ENCODE measurements around the gene RIMKLA. TPM values are rescaled to one million over a fixed set of nuclear protein-coding genes. Genes with fewer than 3 reads are reported as not detected.

RIMKLA gene
- total RNA-seq, 2 experiments from 2014 or later, result not detected

- CTCF ChIA-PET (ENCODE audit: unreplicated experiment), result no interaction called here
- H3K27ac ChIP-seq (ENCODE audit: low read depth, low read length, poor library complexity, severe bottlenecking), result no peak within 1 kb of the TSS
- peak within 1 kb of the TSS; percentile 65 for H3K4me3 ChIP-seq (ENCODE audit: low read depth, low read length, poor library complexity, severe bottlenecking)
- no peaks in the 10 kb centered on the region for H4K20me1 ChIP-seq (ENCODE audit: insufficient read depth, low read length)
- no peaks in the 10 kb centered on the region for H3K9me3 ChIP-seq (ENCODE audit: low read length)
- H2AFZ ChIP-seq (ENCODE audit: low read length), result peak within 1 kb of the TSS; percentile 88
- no peaks in the 10 kb centered on the region for H3K79me2 ChIP-seq (ENCODE audit: insufficient read depth, low read depth, low read length)
- peaks cover 13% of the 10 kb centered on the region for H3K4me1 ChIP-seq (ENCODE audit: insufficient read depth, low read length, poor library complexity, severe bottlenecking)
- POLR2A ChIA-PET, result interaction anchor here (0.8 kb wide), 1 partner anchor 487 kb away, joined by 3 read pairs; no protein-coding TSS in a partner anchor
- DNase-seq (ENCODE audit: low spot score), result peak; percentile 94
- H3K36me3 ChIP-seq (ENCODE audit: insufficient read depth, low read length), result peaks cover 16% of the 10 kb centered on the region; the same call in 1 of the 2 replicates
- H3K9me2 ChIP-seq (ENCODE audit: insufficient read depth, low read length), result no peaks in the 10 kb centered on the region
- no TSS peak for BruUV-seq (replicated peaks)
- H3K4me2 ChIP-seq (ENCODE audit: low read length), result peak within 1 kb of the TSS; percentile 83
- intact Hi-C loops (cut with micrococcal nuclease; ENCODE audit: unreplicated experiment), result no loop called here
- TF ChIP-seq CTCF (conservative IDR thresholded peaks at IDR 0.05; ENCODE audit: low read length) (no peak), EZH2phosphoT487 (IDR thresholded peaks at IDR 0.05; ENCODE audit: borderline replicate concordance, low read depth, low read length) (no peak)
These were observed 82.5 kb downstream of the RIMKLA start, which contains the start of gene CCDC30 for GRCh38 chr1:42462828-42463763. Gene CCDC30 (plus strand): TSS chr1:42463286. CDS start chr1:42480552, 17,266 bp downstream.

- ChIA-PET CTCF (ENCODE audit: unreplicated experiment) (no interaction called here), POLR2A (no interaction called here)
- TF ChIP-seq EZH2phosphoT487 (IDR thresholded peaks at IDR 0.05; ENCODE audit: borderline replicate concordance, low read depth, low read length), result no peak
- TF ChIP-seq CTCF (conservative IDR thresholded peaks at IDR 0.05; ENCODE audit: low read length), result no peak
- Histone ChIP-seq H3K9me2 (ENCODE audit: insufficient read depth, low read length) (no peaks in the 10 kb centered on the region), H3K4me1 (ENCODE audit: insufficient read depth, low read length, poor library complexity, severe bottlenecking) (peaks cover 12% of the 10 kb centered on the region), H2AFZ (ENCODE audit: low read length) (peak overlapping the region; percentile 88; the same call in 1 of the 2 replicates), H3K9me3 (ENCODE audit: low read length) (no peaks in the 10 kb centered on the region), H3K27ac (ENCODE audit: low read depth, low read length, poor library complexity, severe bottlenecking) (no peak overlapping the region), H3K79me2 (ENCODE audit: insufficient read depth, low read depth, low read length) (no peaks in the 10 kb centered on the region), H3K36me3 (ENCODE audit: insufficient read depth, low read length) (peaks cover 8% of the 10 kb centered on the region; the same call in 1 of the 2 replicates), H3K4me2 (ENCODE audit: low read length) (peak overlapping the region; percentile 83; the same call in 1 of the 2 replicates), H4K20me1 (ENCODE audit: insufficient read depth, low read length) (no peaks in the 10 kb centered on the region), H3K4me3 (ENCODE audit: low read depth, low read length, poor library complexity, severe bottlenecking) (no peak overlapping the region)
- no TSS peak for BruUV-seq (replicated peaks)
- DNase-seq (ENCODE audit: low spot score), result no peak
- intact Hi-C loops (cut with micrococcal nuclease; ENCODE audit: unreplicated experiment), result no loop called here
These were observed 83.3 kb downstream of the RIMKLA start for GRCh38 chr1:42463921-42464320.

GRCh38 chr1:42466030-42466429 lies 85.4 kb downstream of the RIMKLA start:
- H4K20me1 ChIP-seq (ENCODE audit: insufficient read depth, low read length), result no peaks in the 10 kb centered on the region
- no peak overlapping the region for H3K4me2 ChIP-seq (ENCODE audit: low read length)
- BruUV-seq (replicated peaks), result no TSS peak
- TF ChIP-seq CTCF (conservative IDR thresholded peaks at IDR 0.05; ENCODE audit: low read length) (no peak), EZH2phosphoT487 (IDR thresholded peaks at IDR 0.05; ENCODE audit: borderline replicate concordance, low read depth, low read length) (no peak)
- no peaks in the 10 kb centered on the region for H3K9me2 ChIP-seq (ENCODE audit: insufficient read depth, low read length)
- no peak overlapping the region for H2AFZ ChIP-seq (ENCODE audit: low read length)
- peaks cover 12% of the 10 kb centered on the region for H3K4me1 ChIP-seq (ENCODE audit: insufficient read depth, low read length, poor library complexity, severe bottlenecking)
- no peaks in the 10 kb centered on the region for H3K9me3 ChIP-seq (ENCODE audit: low read length)
- DNase-seq (ENCODE audit: low spot score), result no peak
- H3K79me2 ChIP-seq (ENCODE audit: insufficient read depth, low read depth, low read length), result no peaks in the 10 kb centered on the region
- CTCF ChIA-PET (ENCODE audit: unreplicated experiment), result no interaction called here
- intact Hi-C loops (cut with micrococcal nuclease; ENCODE audit: unreplicated experiment), result no loop called here
- POLR2A ChIA-PET, result no interaction called here
- no peaks in the 10 kb centered on the region for H3K36me3 ChIP-seq (ENCODE audit: insufficient read depth, low read length)
- no peak overlapping the region for H3K4me3 ChIP-seq (ENCODE audit: low read depth, low read length, poor library complexity, severe bottlenecking)
- H3K27ac ChIP-seq (ENCODE audit: low read depth, low read length, poor library complexity, severe bottlenecking), result no peak overlapping the region
